Adipose tissue (tissue), 3 donors: ENCODE data around the gene SNX2. TPM values are rescaled to one million over a fixed set of nuclear protein-coding genes. Genes with fewer than 3 reads are reported as not detected.
"Not testable (repeated sequence)": the region's sequence is repeated elsewhere in the genome, so short reads cannot be mapped to it uniquely, and the experiment has no call there.

ENCODE experiments used
- H3K27ac ChIP-seq: one replicate; pipeline ENCODE4 v1.5.1; 2013; ENCODE audit warnings: low read depth, low read length
- WGBS, 3 donors: extraction: QIAGEN DNeasy Blood & Tissue Kit; methylation state at CpG; one replicate each; pipeline ENCODE4 v1.1.7; 2013; 5-methylcytosine and 5-hydroxymethylcytosine counted together
- polyA plus RNA-seq, 3 donors: library from polyadenylated mRNA; stranded (reverse); fragments of 200-250 nt; gene quantifications; one replicate each; pipeline ENCODE4 v1.2.3, GENCODE V29; 2013
- donor health status: healthy with polysubstance abuse.
- donor health status: Bipolar disorder and iron deficiency.
- donor health status: healthy.

SNX2 gene
- polyA plus RNA-seq, 3 donors = 26.7 to 68.6 (median 42.1) TPM

GRCh38 chr5:122761896-122762295 lies 13.0 kb upstream of the SNX2 start:
- H3K27ac ChIP-seq = not testable (repeated sequence)
- 92 to 98% (median 95%) methylated on average over 5 of the region's 5 CpGs for WGBS, 3 donors

- no peak overlapping the region for H3K27ac ChIP-seq
These were observed 8.8 kb upstream of the SNX2 start for GRCh38 chr5:122766130-122766529.

- H3K27ac ChIP-seq = no peak overlapping the region
- 74 to 90% (median 82%) methylated on average over 3 of the region's 3 CpGs for WGBS, 3 donors
These were observed 4.4 kb upstream of the SNX2 start for GRCh38 chr5:122770477-122770876.

- 61 to 78% (median 67%) methylated on average over 1 of the region's 1 CpG for WGBS, 3 donors
- no peak overlapping the region for H3K27ac ChIP-seq
These were observed 2.4 kb upstream of the SNX2 start for GRCh38 chr5:122772446-122772845.

DNA sequence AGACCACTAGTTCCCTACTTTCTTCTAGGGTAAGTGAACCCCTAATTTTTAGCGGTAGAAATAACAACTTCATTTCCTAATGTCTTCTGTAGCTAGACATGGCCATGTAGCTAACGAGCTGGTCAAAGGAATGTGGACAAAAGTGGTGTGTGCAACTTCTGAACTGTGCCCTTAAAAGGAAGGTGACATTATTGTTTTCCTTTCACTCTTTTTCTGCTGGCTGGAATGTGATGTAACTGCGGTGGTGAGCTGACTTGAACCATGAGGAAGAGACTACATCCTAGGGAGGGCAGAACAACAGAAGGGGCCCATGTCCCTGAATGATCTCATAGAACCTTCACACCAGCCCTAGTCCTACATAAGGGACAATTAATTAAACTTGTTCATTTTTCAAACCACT lies 1.3 kb upstream of the SNX2 start:
- no peak overlapping the region for H3K27ac ChIP-seq
- WGBS, 3 donors = 43 to 61% (median 57%) methylated on average over 3 of the region's 3 CpGs

DNA sequence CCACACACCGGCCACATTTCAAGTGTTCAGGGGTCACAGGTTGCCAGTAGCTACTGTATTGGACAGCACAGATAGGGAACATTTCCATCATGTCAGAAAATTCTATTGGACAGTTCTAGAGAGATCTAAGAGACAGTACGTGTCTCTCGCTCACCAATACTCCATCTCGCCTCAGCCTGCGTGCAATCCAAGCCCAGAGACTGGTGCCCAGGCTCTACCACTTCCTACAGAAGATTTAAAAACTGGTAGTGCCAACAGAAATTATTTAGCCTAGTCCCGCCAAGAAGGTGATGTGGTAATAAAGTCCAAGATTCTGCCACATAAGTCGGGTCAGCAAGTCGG lies 390 bp upstream of the SNX2 start:
- 20 to 25% (median 23%) methylated on average over 8 of the region's 8 CpGs for WGBS, 3 donors
- H3K27ac ChIP-seq = no peak overlapping the region

- no peak overlapping the region for H3K27ac ChIP-seq
- 3 to 6% (median 6%) methylated on average over 14 of the region's 14 CpGs for WGBS, 3 donors
These were observed 966 bp downstream of the SNX2 start for GRCh38 chr5:122775550-122776542.

DNA sequence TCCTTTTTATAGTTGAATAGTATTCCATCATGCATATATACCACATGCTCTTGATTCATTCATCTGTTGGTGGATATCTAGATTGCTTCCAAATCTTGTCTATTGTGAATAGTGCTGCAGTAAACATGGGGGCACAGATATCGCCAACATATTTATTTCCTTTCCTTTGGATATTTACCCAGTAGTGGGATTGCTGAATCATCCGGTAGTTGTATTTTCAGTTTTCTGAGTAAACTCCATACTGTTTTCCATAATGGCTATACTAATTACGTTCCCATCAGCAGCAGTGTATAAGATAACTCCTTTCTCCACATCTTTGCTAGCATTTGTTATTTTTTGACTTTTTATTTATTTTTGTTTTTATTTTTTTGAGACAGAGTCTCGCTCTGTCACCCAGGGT lies 3.3 kb downstream of the SNX2 start:
- no peak overlapping the region for H3K27ac ChIP-seq

DNA sequence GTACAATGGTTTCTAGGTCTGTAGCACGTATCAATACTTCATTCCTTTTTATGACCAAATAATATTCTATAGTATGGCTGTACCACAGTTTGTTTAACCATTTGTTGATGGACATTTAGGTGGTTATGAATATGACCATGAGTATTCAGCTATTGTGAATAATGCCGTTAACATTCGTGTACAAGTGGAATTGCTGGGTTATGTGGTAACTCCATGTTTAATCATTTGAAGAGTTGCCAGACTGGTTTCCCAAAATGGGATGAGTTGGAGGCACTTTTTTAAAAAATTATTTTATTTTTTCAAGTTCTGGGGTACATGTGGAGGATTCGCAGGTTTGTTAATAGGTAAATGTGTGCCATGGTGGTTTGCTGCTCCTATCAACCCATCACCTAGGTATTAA lies 4.6 kb downstream of the SNX2 start:
- WGBS, 3 donors = 76 to 96% (median 94%) methylated on average over 4 of the region's 4 CpGs
- no peak overlapping the region for H3K27ac ChIP-seq

More for the DNA sequence above, 3.3 kb downstream of the SNX2 start:
- WGBS, 3 donors = 96 to 98% (median 96%) methylated on average over 4 of the region's 4 CpGs

DNA sequence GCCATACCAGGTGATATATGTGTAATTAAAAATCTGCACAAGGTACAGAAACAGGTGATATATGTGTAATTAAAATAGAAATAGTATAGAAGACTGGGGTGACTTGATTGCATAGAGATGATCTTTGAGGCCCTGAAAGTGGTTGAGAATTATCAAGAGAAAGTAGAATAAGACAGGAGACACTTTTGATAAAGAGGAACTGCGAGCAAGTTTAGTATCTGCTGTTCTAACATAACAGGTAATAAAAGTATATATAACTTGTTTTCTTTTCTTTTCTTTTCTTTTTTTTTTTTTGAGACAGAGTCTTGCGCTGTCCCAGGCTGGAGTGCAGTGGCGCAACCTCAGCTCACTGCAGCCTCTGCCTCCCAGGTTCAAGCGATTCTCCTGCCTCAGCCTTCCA lies 5.4 kb downstream of the SNX2 start:
- no peak overlapping the region for H3K27ac ChIP-seq
- 90 to 94% (median 94%) methylated on average over 4 of the region's 4 CpGs for WGBS, 3 donors

- WGBS, 3 donors = 0 to 100% (median 97%) methylated on average over 1 of the region's 1 CpG
These were observed 6.6 kb downstream of the SNX2 start for GRCh38 chr5:122781465-122781864.

DNA sequence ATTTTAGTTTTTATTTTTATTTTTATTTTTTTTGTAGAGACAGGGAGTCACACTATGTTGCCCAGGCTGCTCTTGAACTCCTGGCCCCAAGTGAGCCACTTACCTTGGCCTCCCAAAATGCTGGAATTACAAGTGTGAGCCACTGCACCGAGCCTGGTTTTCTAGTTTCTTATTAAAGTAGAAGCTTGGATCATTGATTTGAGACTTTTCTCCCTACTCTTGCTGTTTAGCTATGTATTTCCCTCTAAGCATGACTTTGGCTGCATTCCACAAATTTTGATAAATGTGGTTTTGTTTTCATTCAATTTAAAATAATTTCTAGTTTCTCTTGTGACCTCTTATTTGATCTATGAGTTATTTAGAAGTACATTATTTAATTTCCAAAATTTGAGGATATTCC lies 10.4 kb downstream of the SNX2 start:
- H3K27ac ChIP-seq = no peak overlapping the region

More at GRCh38 chr5:122781465-122781864, 6.6 kb downstream of the SNX2 start:
- no peak overlapping the region for H3K27ac ChIP-seq

DNA sequence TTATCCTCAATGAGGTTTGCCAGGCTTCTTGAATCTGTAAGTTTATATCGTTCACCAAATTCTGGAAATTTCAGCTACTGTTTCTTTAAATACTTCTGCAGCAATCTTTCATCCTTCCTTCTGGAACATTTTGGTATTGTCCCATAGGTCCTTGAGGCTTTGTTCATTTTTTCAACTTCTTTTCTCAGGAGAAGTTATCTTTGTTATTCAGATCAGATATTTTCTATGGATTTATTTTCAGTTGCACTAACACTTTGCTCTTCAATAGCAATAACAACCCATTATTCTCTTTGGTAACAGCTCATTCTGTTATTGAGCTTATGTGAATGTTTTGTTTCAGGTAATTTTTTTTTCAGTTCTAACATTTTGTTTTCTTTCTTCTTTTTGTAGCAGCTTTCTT lies 13.5 kb downstream of the SNX2 start:
- H3K27ac ChIP-seq = no peak overlapping the region
- 95 to 98% (median 97%) methylated on average over 1 of the region's 1 CpG for WGBS, 3 donors

More for the DNA sequence above, 10.4 kb downstream of the SNX2 start:
- 92 to 100% (median 97%) methylated on average over 1 of the region's 1 CpG for WGBS, 3 donors

DNA sequence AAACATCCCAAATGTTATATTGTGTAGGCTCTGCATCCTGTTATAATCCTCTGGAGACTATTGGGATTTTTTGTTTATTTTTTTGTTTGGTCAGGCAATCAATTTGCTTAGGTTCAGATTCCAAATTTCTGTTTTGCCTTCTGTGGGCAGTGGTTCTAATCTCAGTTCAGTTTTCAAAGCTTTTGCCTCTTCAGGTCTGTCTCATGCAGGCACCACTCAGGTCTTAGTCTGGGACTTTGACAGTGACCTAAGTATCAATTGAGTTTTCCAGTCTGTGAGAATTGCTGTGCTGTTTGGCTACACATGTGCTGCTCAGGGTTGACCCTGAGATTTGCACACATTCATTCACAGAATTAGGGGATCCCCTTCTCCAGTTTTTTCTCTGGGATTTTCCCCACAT lies 14.1 kb downstream of the SNX2 start:
- H3K27ac ChIP-seq = no peak overlapping the region

- no peak overlapping the region for H3K27ac ChIP-seq
- 80 to 93% (median 93%) methylated on average over 5 of the region's 5 CpGs for whole genome bisulfite sequencing, 3 donors
These were observed 14.7 kb downstream of the SNX2 start for GRCh38 chr5:122789461-122790171.

DNA sequence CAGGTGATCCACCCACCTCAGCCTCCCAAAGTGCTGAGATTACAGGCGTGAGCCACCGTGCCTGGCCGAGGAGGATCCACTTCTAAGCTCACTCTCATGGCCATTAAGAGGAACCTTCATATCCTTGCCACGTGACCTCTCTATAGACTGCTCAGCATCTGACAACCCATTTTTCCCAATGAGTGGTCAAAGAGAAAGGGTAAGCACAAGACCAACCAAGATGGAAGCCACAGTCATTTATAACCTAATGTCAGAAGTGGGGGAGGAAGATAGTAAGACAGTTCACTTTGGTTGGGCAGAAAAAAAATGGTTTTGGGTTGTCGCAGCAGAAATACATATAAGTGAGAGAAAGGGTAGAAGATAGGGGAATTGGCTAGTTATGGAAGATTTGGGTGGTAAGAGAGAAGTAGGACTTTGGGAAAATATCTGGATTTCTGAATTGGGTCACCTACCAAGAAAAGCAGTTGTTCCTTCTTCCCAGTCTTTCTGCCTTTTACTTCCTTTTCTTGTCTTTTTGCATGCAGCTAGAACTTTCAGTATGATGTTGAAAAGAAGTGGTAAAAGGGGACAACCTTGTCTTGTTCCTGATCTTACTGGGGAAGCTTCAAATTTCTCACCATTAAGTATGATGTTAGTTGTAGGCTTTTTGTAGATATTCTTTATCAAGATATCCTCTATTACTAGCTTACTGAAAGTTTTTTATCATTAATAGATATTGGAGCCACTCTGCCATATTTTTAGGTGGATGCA lies 15.6 kb downstream of the SNX2 start:
- no peak overlapping the region for H3K27ac ChIP-seq
- 94 to 97% (median 96%) methylated on average over 5 of the region's 5 CpGs for WGBS, 3 donors

DNA sequence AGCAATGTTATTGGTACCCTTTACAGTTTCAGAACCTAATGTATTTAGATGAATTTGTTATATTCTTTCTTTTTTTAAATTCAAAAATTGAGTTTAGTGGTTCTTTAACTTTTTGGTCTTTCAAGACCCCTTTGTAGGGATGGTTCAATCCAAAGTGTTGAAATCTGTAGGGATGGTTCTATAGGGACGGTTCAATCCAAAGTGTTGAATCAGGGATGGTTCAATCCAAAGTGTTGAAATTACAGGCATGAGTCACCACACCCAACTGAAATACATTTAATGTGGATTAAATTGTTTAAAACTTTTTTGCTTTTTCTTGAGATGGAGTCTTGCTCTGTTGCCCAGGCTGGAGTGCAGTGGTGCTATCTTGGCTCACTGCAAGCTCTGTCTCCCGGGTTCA lies 30.6 kb downstream of the SNX2 start:
- WGBS, 3 donors = 92 to 94% (median 93%) methylated on average over 2 of the region's 2 CpGs
- H3K27ac ChIP-seq = no peak overlapping the region

GRCh38 chr5:122810405-122810804 lies 35.5 kb downstream of the SNX2 start:
- no peak overlapping the region for H3K27ac ChIP-seq
- 78 to 99% (median 94%) methylated on average over 2 of the region's 2 CpGs for WGBS, 3 donors

GRCh38 chr5:122815218-122815767 lies 40.4 kb downstream of the SNX2 start:
- WGBS, 3 donors = 89 to 95% (median 89%) methylated on average over 3 of the region's 3 CpGs

More at GRCh38 chr5:122815218-122815767, 40.4 kb downstream of the SNX2 start:
- H3K27ac ChIP-seq = no peak overlapping the region
